CD14-positive monocyte (primary cell): Measurements from ENCODE around the gene KMT2E. TPM values are rescaled to one million over a fixed set of nuclear protein-coding genes. Genes with fewer than 3 reads are reported as not detected.

Source experiments
- DNase-seq, 3 donors: peaks; one replicate each; pipeline ENCODE4 v3.0.0-alpha.2; 2011 to 2022
- H2AFZ ChIP-seq: 2 replicates; pipeline ENCODE4 v1.6.0; 2012; ENCODE audit warnings: mild to moderate bottlenecking, low read depth, low read length, inconsistent platforms; ENCODE audit not compliant: insufficient read depth, poor library complexity, severe bottlenecking
- H3K27ac ChIP-seq, 2 donors: 1 replicate in 1 of 2; 2 replicates in 1 of 2; pipeline ENCODE4 v1.5.1; 2012 to 2013; ENCODE audit warnings: low read length in 2 of 2, control low read depth in 1 of 2, inconsistent platforms in 1 of 2, low read depth in 1 of 2, mild to moderate bottlenecking in 1 of 2
- H3K27me3 ChIP-seq, 2 donors: one replicate each; pipeline versions ENCODE4 v1.6.0 to v1.6.1; 2011 to 2013; ENCODE audit warnings: low read length in 2 of 2; ENCODE audit not compliant: control insufficient read depth in 2 of 2, insufficient read depth in 2 of 2
- H3K36me3 ChIP-seq, 2 donors: replicated peaks in 1 of 2; 1 replicate in 1 of 2; 2 replicates in 1 of 2; pipeline versions ENCODE4 v1.5.1 to v1.6.1; 2012 to 2013; ENCODE audit warnings: low read length in 2 of 2, control low read depth in 1 of 2, inconsistent platforms in 1 of 2, mild to moderate bottlenecking in 1 of 2; ENCODE audit not compliant: insufficient read depth in 2 of 2, control insufficient read depth in 1 of 2
- H3K4me1 ChIP-seq, 2 donors: 1 replicate in 1 of 2; 2 replicates in 1 of 2; pipeline versions ENCODE4 v1.5.1 to v1.6.1; 2012 to 2013; ENCODE audit warnings: low read length in 2 of 2, control low read depth in 1 of 2, inconsistent platforms in 1 of 2, mild to moderate bottlenecking in 1 of 2, moderate library complexity in 1 of 2; ENCODE audit not compliant: insufficient read depth in 2 of 2, control insufficient read depth in 1 of 2
- H3K4me2 ChIP-seq: replicated peaks from 2 replicates; pipeline ENCODE3; 2012; ENCODE audit warnings: low read length, moderate library complexity, mild to moderate bottlenecking; ENCODE audit not compliant: poor library complexity, severe bottlenecking; ENCODE audit errors: extremely low read depth
- H3K4me3 ChIP-seq, 3 experiments: fragments of 200-600 bp in 1 of 3; sonication (generic) in 1 of 3; replicated peaks in 1 of 3; 1 replicate in 2 of 3; 2 replicates in 1 of 3; pipeline ENCODE4 v1.5.1; 2011 to 2013; ENCODE audit warnings: low read length in 3 of 3, mild to moderate bottlenecking in 3 of 3, control low read depth in 2 of 3, low read depth in 2 of 3, inconsistent platforms in 1 of 3, moderate library complexity in 1 of 3
- H3K79me2 ChIP-seq: 2 replicates; pipeline ENCODE4 v1.6.0; 2012; ENCODE audit warnings: mild to moderate bottlenecking, control low read depth, inconsistent platforms, low read length, moderate library complexity; ENCODE audit not compliant: insufficient read depth
- H3K9ac ChIP-seq: 2 replicates; pipeline ENCODE4 v1.6.0; 2017; ENCODE audit warnings: low read length, mild to moderate bottlenecking; ENCODE audit not compliant: insufficient read depth, poor library complexity, severe bottlenecking
- H3K9me3 ChIP-seq, 2 donors: replicated peaks in 1 of 2; 1 replicate in 1 of 2; 2 replicates in 1 of 2; pipeline versions ENCODE4 v1.5.1 to v1.6.1; 2012 to 2013; ENCODE audit warnings: low read length in 2 of 2, control low read depth in 1 of 2; ENCODE audit not compliant: control insufficient read depth in 1 of 2, insufficient read depth in 1 of 2
- H4K20me1 ChIP-seq: 2 replicates; pipeline ENCODE4 v1.6.0; 2012; ENCODE audit warnings: mild to moderate bottlenecking, low read length, control low read depth, moderate library complexity; ENCODE audit not compliant: insufficient read depth
- H3K27ac Mint-ChIP-seq, 7 donors: one replicate each; pipeline ENCODE4 v1.8.0; 2020; ENCODE audit warnings: mild to moderate bottlenecking in 7 of 7, mixed read lengths in 7 of 7, moderate library complexity in 6 of 7, inconsistent platforms in 2 of 7
- H3K27me3 Mint-ChIP-seq, 3 donors: one replicate each; pipeline ENCODE4 v1.8.0; 2021 to 2022; ENCODE audit warnings: low read depth in 3 of 3, mild to moderate bottlenecking in 3 of 3, mixed read lengths in 3 of 3, moderate library complexity in 3 of 3, inconsistent platforms in 1 of 3
- H3K36me3 Mint-ChIP-seq, 2 donors: one replicate each; pipeline ENCODE4 v1.8.0; 2020; ENCODE audit warnings: mixed read lengths in 2 of 2, inconsistent platforms in 1 of 2, mild to moderate bottlenecking in 1 of 2
- H3K4me1 Mint-ChIP-seq: one replicate; pipeline ENCODE4 v1.8.0; 2020; ENCODE audit warnings: mild to moderate bottlenecking, mixed read lengths
- H3K4me3 Mint-ChIP-seq, 2 donors: one replicate each; pipeline ENCODE4 v1.8.0; 2020; ENCODE audit warnings: mild to moderate bottlenecking in 2 of 2, mixed read lengths in 2 of 2, moderate library complexity in 1 of 2
- H3K9me3 Mint-ChIP-seq, 7 donors: one replicate each; pipeline ENCODE4 v1.8.0; 2020 to 2022; ENCODE audit warnings: mixed read lengths in 7 of 7, mild to moderate bottlenecking in 6 of 7, moderate library complexity in 6 of 7, inconsistent platforms in 2 of 7
- CTCF ChIP-seq: fragments of 200-600 bp; IDR thresholded peaks from one replicate; pipeline ENCODE4 v1.8.0; 2022; ENCODE audit warnings: antibody characterized with exemption, mild to moderate bottlenecking
- WGBS: methylation state at CpG from one replicate; pipeline ENCODE4 v1.1.5; 2013; ENCODE audit warnings: missing lambda C conversion rate; ENCODE audit not compliant: insufficient coverage; 5-methylcytosine and 5-hydroxymethylcytosine counted together
- intact Hi-C, 2 donors: fragments of 100-400 bp; cut with micrococcal nuclease; formaldehyde crosslinking; loops; one replicate each; pipeline versions ENCODE4 v1.15.0 to v1.15.1; 2023
- polyA plus RNA-seq, 3 donors: library from polyadenylated mRNA; depleted of rRNA in 1 of 3; unstranded in 2 of 3; stranded (reverse) in 1 of 3; fragments of 300-500 nt in 2 of 3; fragments of >200 nt in 1 of 3; fragmentation: Illumina TruSeq in 2 of 3; gene quantifications; 1 replicate in 2 of 3; 2 replicates in 1 of 3; pipeline ENCODE4 v1.2.3, GENCODE V29; 2012 to 2021

Gene KMT2E
- polyA plus RNA-seq, 3 donors, result 21.5 to 58.0 (median 33.1) TPM

DNA sequence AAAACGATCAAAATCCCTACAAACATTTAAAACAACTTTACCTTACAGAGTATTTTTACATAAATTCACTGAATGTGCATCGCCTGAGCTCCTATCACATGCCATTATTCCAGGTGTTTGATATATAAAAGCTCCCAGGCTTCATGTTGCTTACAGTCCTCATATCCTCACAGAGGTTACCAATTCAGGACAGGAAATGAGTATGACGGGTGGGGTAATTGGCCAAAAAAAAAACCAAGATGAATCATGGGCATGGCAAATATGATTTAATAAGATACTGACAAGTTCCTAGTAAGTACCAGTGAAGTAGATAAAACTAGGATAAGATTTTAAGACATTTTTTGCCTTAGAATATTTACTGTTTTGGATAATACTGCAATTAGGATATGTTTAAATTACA is 135.8 kb downstream of the KMT2E start:
- Mint-ChIP-seq H3K4me1 (peaks cover 8% of the 10 kb centered on the region), H3K36me3 (peaks cover 21 to 29% of the 10 kb centered on the region in 2 donors), H3K9me3 (no peaks in the 10 kb centered on the region), H3K4me3 (no peak overlapping the region), H3K27me3 (peaks cover 0 to under 1% (median under 1%) of the 10 kb centered on the region in 3 donors), H3K27ac (peak overlapping the region in 1 of 7 donors; percentile 55)
- H2AFZ ChIP-seq, result no peak overlapping the region
- H3K4me2 ChIP-seq, result no peak overlapping the region
- no peak for TF ChIP-seq CTCF
- WGBS, result no CpG with 5 or more reads among the region's 3 CpGs
- peak in 1 of 3 donors; percentile 15 for DNase-seq
- no peak overlapping the region for H3K9ac ChIP-seq
- H3K4me1 ChIP-seq, result peaks cover 0 to 7% of the 10 kb centered on the region in 2 donors
- no peak overlapping the region for H3K4me3 ChIP-seq
- H3K27ac ChIP-seq, result no peak overlapping the region
- no peaks in the 10 kb centered on the region for H3K27me3 ChIP-seq
- intact Hi-C loops, result no loop called here
- no peaks in the 10 kb centered on the region for H3K79me2 ChIP-seq
- H4K20me1 ChIP-seq, result peaks cover 18% of the 10 kb centered on the region
- H3K36me3 ChIP-seq, result peaks cover 4 to 34% of the 10 kb centered on the region in 2 donors
- no peaks in the 10 kb centered on the region for H3K9me3 ChIP-seq

GRCh38 chr7:105151152-105151551 is 137.1 kb downstream of the KMT2E start:
- H3K27ac Mint-ChIP-seq, result no peak overlapping the region
- H3K9me3 ChIP-seq, result no peaks in the 10 kb centered on the region

More at GRCh38 chr7:105151152-105151551, 137.1 kb downstream of the KMT2E start:
- no peak overlapping the region for H3K4me2 ChIP-seq
- H3K9ac ChIP-seq, result no peak overlapping the region
- no peaks in the 10 kb centered on the region for H3K79me2 ChIP-seq
- H3K4me3 Mint-ChIP-seq, result no peak overlapping the region
- peaks cover 8% of the 10 kb centered on the region for H3K4me1 Mint-ChIP-seq
- DNase-seq, result no peak
- no peak overlapping the region for H3K27ac ChIP-seq
- no peaks in the 10 kb centered on the region for H3K9me3 Mint-ChIP-seq
- H3K4me3 ChIP-seq, result no peak overlapping the region
- H3K4me1 ChIP-seq, result peaks cover 0 to 7% of the 10 kb centered on the region in 2 donors
- peaks cover 21 to 27% of the 10 kb centered on the region in 2 donors for H3K36me3 Mint-ChIP-seq
- H2AFZ ChIP-seq, result no peak overlapping the region
- H3K27me3 Mint-ChIP-seq, result peaks cover 0 to 1% (median 1%) of the 10 kb centered on the region in 3 donors
- H4K20me1 ChIP-seq, result peaks cover 12% of the 10 kb centered on the region
- no peak for TF ChIP-seq CTCF
- intact Hi-C loops, result no loop called here
- WGBS, result no CpG with 5 or more reads among the region's 3 CpGs
- no peaks in the 10 kb centered on the region for H3K27me3 ChIP-seq
- peaks cover 4 to 34% of the 10 kb centered on the region in 2 donors for H3K36me3 ChIP-seq
